PFSK-1 (cell line): ENCODE measurements around the gene PTPRK.

Experiments used
- FOXP2 ChIP-seq: optimal IDR thresholded peaks from 2 replicates; pipeline ENCODE3; 2011; ENCODE audit warnings: borderline replicate concordance, control low read depth, inconsistent platforms; ENCODE audit not compliant: insufficient read depth; ENCODE audit errors: extremely low read length, extremely low read depth
- POLR2AphosphoS5 ChIP-seq: IDR thresholded peaks from 2 replicates; pipeline ENCODE4 v1.6.1; 2012; ENCODE audit warnings: low read depth, mild to moderate bottlenecking, control low read depth, low read length, moderate library complexity
- SIN3A ChIP-seq: IDR thresholded peaks from 2 replicates; pipeline ENCODE4 v1.6.1; 2012; ENCODE audit warnings: mild to moderate bottlenecking, low read length, moderate library complexity, borderline replicate concordance; ENCODE audit not compliant: insufficient read depth
- TAF1 ChIP-seq: IDR thresholded peaks from 2 replicates; pipeline ENCODE4 v1.6.1; 2012; ENCODE audit warnings: low read length, control low read depth, borderline replicate concordance; ENCODE audit not compliant: insufficient read depth
- TF ChIP-seq, protein P1 (sequence below), 2 experiments: IDR thresholded peaks; 2 replicates each; pipeline versions ENCODE4 v1.6.1 to v1.8.0; 2011 to 2012; ENCODE audit warnings: low read depth in 2 of 2, low read length in 2 of 2, control low read depth in 1 of 2, inconsistent platforms in 1 of 2, mild to moderate bottlenecking in 1 of 2, moderate library complexity in 1 of 2; ENCODE audit not compliant: insufficient read depth in 1 of 2

PTPRK gene

DNA sequence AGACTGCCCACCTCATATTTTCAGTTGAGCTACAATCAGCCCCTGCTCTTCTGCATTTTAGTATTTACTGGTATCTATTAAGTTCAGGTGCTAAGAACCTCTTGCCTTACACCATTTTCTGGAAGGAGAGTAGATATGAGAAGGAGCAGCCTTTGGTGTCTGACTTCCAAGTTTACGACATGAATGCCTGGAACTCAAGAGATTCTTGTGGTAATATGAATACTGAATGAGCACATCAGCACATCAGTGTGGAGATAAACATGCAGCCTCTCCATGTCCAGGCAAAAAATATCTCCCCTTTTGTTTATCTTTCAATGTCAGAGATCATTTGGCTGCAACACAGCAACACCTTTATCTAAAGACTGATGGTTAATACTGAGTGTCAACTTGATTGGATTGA is 553.8 kb downstream of the PTPRK start:
- TF ChIP-seq, protein P1, sequence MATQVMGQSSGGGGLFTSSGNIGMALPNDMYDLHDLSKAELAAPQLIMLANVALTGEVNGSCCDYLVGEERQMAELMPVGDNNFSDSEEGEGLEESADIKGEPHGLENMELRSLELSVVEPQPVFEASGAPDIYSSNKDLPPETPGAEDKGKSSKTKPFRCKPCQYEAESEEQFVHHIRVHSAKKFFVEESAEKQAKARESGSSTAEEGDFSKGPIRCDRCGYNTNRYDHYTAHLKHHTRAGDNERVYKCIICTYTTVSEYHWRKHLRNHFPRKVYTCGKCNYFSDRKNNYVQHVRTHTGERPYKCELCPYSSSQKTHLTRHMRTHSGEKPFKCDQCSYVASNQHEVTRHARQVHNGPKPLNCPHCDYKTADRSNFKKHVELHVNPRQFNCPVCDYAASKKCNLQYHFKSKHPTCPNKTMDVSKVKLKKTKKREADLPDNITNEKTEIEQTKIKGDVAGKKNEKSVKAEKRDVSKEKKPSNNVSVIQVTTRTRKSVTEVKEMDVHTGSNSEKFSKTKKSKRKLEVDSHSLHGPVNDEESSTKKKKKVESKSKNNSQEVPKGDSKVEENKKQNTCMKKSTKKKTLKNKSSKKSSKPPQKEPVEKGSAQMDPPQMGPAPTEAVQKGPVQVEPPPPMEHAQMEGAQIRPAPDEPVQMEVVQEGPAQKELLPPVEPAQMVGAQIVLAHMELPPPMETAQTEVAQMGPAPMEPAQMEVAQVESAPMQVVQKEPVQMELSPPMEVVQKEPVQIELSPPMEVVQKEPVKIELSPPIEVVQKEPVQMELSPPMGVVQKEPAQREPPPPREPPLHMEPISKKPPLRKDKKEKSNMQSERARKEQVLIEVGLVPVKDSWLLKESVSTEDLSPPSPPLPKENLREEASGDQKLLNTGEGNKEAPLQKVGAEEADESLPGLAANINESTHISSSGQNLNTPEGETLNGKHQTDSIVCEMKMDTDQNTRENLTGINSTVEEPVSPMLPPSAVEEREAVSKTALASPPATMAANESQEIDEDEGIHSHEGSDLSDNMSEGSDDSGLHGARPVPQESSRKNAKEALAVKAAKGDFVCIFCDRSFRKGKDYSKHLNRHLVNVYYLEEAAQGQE (IDR thresholded peaks at IDR 0.05; ENCODE audit: insufficient read depth in 1 of 2, low read depth in 2 of 2, low read length in 2 of 2): no peak
- TF ChIP-seq POLR2AphosphoS5 (no peak), TAF1 (no peak), FOXP2 (no peak), SIN3A (no peak)

DNA sequence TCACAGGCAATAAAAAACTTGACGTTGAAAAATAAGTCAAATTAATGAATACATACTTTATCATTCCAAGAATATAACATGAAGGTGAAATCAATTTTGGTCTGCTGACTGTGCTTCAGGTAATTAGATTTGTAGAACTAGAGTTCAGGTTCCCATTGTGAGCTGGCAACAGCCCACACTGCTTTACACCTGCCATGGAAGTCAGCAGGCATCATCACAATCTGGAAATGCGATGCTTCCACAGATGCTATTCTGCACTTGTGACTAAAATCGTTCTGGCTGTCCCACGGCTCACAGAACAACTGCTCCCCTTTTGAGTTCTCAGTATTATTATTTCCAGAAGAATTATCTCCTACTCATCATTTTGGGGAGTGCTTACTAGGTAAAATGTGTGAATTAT is 556.9 kb downstream of the PTPRK start:
- no peak for TF ChIP-seq POLR2AphosphoS5
- TF ChIP-seq TAF1: no peak
- TF ChIP-seq, protein P1 (IDR thresholded peaks at IDR 0.05; ENCODE audit: insufficient read depth in 1 of 2, low read depth in 2 of 2, low read length in 2 of 2): no peak
- no peak for TF ChIP-seq FOXP2
- TF ChIP-seq SIN3A: no peak

DNA sequence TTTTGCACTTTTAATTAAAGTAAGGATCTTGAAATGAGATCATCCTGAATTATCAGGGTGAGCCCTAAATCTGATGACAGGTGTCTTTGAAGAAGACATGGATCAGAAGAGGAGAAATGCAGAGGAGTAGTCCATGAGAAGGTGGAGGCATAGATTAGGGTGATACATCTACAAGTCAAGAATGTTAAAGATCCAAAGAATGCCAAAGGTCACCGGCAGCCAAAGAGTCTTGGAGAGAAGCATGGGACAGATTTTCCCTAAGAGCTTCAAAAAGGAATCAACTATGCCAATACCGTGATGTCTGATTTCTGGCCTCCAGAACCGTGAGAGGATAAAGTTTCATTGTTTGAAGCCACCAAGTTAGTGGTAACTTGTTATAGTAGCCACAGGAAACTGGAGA is 560.5 kb downstream of the PTPRK start:
- no peak for TF ChIP-seq SIN3A
- TF ChIP-seq TAF1: no peak
- TF ChIP-seq FOXP2: no peak
- TF ChIP-seq, protein P1 (IDR thresholded peaks at IDR 0.05; ENCODE audit: insufficient read depth in 1 of 2, low read depth in 2 of 2, low read length in 2 of 2): no peak

DNA sequence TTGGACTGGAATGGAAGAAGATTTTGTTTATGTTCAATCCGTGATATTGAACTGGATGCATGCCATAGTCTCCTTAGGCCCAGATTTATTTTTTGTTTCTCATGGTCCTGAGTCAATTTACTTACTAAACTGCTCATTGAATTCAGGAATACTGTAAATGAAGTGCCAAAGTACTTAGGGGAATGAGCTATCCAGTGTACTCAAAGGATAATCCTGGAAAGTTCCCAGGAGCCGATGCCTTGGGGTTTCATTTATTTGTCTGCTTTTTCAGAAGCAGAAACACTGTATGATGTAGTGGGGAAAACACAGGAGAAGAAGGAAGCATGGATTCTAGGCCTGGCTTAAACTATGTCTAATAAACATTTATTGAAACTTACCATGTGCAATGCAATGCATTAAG is 563.4 kb downstream of the PTPRK start:
- no peak for TF ChIP-seq FOXP2

DNA sequence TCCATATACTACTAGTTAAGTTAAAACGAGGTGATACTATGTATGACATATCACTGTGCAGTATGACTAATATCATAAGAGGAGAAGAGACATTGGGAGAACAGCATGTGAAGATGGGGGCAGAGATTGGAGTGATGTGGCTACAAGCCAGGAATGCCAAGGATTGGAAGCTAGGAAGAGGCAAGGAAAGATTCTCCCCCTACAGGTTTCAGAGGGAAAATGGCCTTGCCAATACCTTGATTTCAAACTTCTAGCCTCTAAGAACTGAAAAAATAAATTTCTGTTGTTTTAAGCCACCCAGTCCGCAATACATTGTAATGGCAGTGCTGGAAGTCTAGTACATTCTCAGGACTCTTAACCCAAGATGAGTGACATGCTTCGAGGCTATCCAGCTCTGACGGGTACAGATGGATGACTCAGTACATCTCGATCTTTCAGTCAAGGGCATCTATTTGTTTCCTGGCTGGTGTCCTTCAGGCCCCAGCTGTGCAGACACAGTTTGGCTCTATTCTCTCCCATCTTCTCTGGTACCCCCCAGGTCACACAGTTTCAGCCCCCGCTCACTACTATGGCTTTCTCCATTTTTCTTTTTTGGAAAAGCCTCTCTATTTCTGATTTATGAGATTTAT is 564.0 kb downstream of the PTPRK start:
- TF ChIP-seq TAF1 (no peak), SIN3A (no peak), POLR2AphosphoS5 (no peak), FOXP2 (no peak)
- TF ChIP-seq, protein P1 (IDR thresholded peaks at IDR 0.05; ENCODE audit: insufficient read depth in 1 of 2, low read depth in 2 of 2, low read length in 2 of 2): no peak
